HEK293T (cell line): ENCODE measurements around the gene BST2.
A peak's percentile ranks its signal among the peaks of the same experiment; 100 is the strongest.

ENCODE experiments used
- CTCF ChIA-PET: fragments of 350-600 bp; formaldehyde crosslinking; extraction: SDS; loops from one replicate; lab custom pipeline; 2021; ENCODE audit warnings: antibody characterized with exemption, inconsistent platforms; lab: Yijun Ruan, JAX
- POLR2A ChIA-PET: fragments of 350-600 bp; formaldehyde crosslinking; extraction: SDS; loops from one replicate; lab custom pipeline; 2020; ENCODE audit warnings: antibody characterized with exemption, inconsistent platforms; lab: Yijun Ruan, JAX
- DNase-seq: peaks from one replicate; pipeline ENCODE4 v3.0.0; 2012; ENCODE audit warnings: mixed read lengths; ENCODE audit errors: extremely low spot score
- ARNT ChIP-seq: fragments of 450-650 bp; IDR thresholded peaks from 2 replicates; pipeline ENCODE4 v1.6.1; 2017; ENCODE audit warnings: mild to moderate bottlenecking
- BHLHE40 ChIP-seq: fragments of 450-650 bp; IDR thresholded peaks from 2 replicates; pipeline ENCODE4 v1.6.1; 2016; ENCODE audit warnings: mild to moderate bottlenecking, moderate library complexity, borderline replicate concordance
- CTBP1 ChIP-seq: fragments of 450-650 bp; IDR thresholded peaks from 2 replicates; pipeline ENCODE4 v1.6.1; 2016; ENCODE audit warnings: borderline replicate concordance
- ELF4 ChIP-seq: fragments of 450-650 bp; IDR thresholded peaks from 2 replicates; pipeline ENCODE4 v1.6.1; 2017; ENCODE audit warnings: antibody characterized with exemption
- FOXA1 ChIP-seq: fragments of 450-650 bp; IDR thresholded peaks from 2 replicates; pipeline ENCODE4 v1.6.1; 2016; ENCODE audit warnings: mild to moderate bottlenecking
- FOXK2 ChIP-seq: fragments of 450-650 bp; IDR thresholded peaks from 2 replicates; pipeline ENCODE4 v1.6.1; 2016; ENCODE audit warnings: mild to moderate bottlenecking
- FOXM1 ChIP-seq: fragments of 450-650 bp; IDR thresholded peaks from 2 replicates; pipeline ENCODE4 v1.6.1; 2017; ENCODE audit warnings: mild to moderate bottlenecking, borderline replicate concordance
- HDGF ChIP-seq: fragments of 450-650 bp; IDR thresholded peaks from 2 replicates; pipeline ENCODE4 v1.6.1; 2017; ENCODE audit warnings: antibody characterized with exemption, borderline replicate concordance
- L3MBTL2 ChIP-seq: fragments of 450-650 bp; conservative IDR thresholded peaks from 2 replicates; pipeline ENCODE4 v1.6.1; 2016; ENCODE audit warnings: mild to moderate bottlenecking
- LEF1 ChIP-seq: fragments of 450-650 bp; IDR thresholded peaks from 2 replicates; pipeline ENCODE4 v1.6.1; 2017; ENCODE audit warnings: mild to moderate bottlenecking, borderline replicate concordance
- NFRKB ChIP-seq: fragments of 450-650 bp; IDR thresholded peaks from 2 replicates; pipeline ENCODE4 v1.6.1; 2016; ENCODE audit warnings: mild to moderate bottlenecking, moderate library complexity
- PKNOX1 ChIP-seq: fragments of 450-650 bp; IDR thresholded peaks from 2 replicates; pipeline ENCODE4 v1.6.1; 2016
- SP1 ChIP-seq: fragments of 450-650 bp; IDR thresholded peaks from 2 replicates; pipeline ENCODE4 v1.6.1; 2017
- SUZ12 ChIP-seq: fragments of 450-650 bp; IDR thresholded peaks from 2 replicates; pipeline ENCODE4 v1.6.1; 2016; ENCODE audit warnings: mild to moderate bottlenecking
- TARDBP ChIP-seq: fragments of 450-650 bp; IDR thresholded peaks from 2 replicates; pipeline ENCODE4 v1.6.1; 2016
- ZNF384 ChIP-seq: fragments of 450-650 bp; IDR thresholded peaks from 2 replicates; pipeline ENCODE4 v1.6.1; 2016

The BST2 gene

GRCh38 chr19:17389288-17389687 lies 16.1 kb downstream of the BST2 start:
- CTCF ChIA-PET: interaction anchor here (0.6 to 1.3 kb wide), 2 partner anchors 34 to 54 kb away, joined by 3 to 5 read pairs; no protein-coding TSS in a partner anchor
- DNase-seq: no peak
- POLR2A ChIA-PET: interaction anchor here (1.0 to 1.2 kb wide), 2 partner anchors 51 to 80 kb away, joined by 3 to 4 read pairs; partner anchors contain the start of gene DDA1
- TF ChIP-seq SUZ12: no peak
- TF ChIP-seq FOXA1: no peak
- TF ChIP-seq FOXK2: no peak
- no peak for TF ChIP-seq TARDBP
- TF ChIP-seq LEF1: no peak
- no peak for TF ChIP-seq CTBP1
- TF ChIP-seq NFRKB: no peak
- TF ChIP-seq ARNT: no peak
- no peak for TF ChIP-seq FOXM1
- no peak for TF ChIP-seq ZNF384

- ChIA-PET POLR2A (no interaction called here), CTCF (interaction anchor here (0.7 to 1.7 kb wide), 7 partner anchors 10 to 599 kb away, joined by 3 to 9 read pairs (median 5); no protein-coding TSS in a partner anchor)
- TF ChIP-seq CTBP1 (no peak), FOXM1 (no peak), PKNOX1 (no peak), TARDBP (no peak), BHLHE40 (no peak), SUZ12 (no peak), ZNF384 (no peak), ARNT (no peak), ELF4 (no peak), NFRKB (no peak)
- DNase-seq: peak; percentile 77
These were observed 19.4 kb downstream of the BST2 start for GRCh38 chr19:17385878-17386611.

GRCh38 chr19:17380426-17381138 lies 24.8 kb downstream of the BST2 start:
- POLR2A ChIA-PET: no interaction called here
- TF ChIP-seq SP1 (no peak), BHLHE40 (no peak), CTBP1 (no peak), HDGF (no peak), L3MBTL2 (no peak), ZNF384 (no peak), ARNT (no peak), PKNOX1 (no peak), FOXM1 (no peak), ELF4 (no peak), FOXA1 (no peak), FOXK2 (no peak), SUZ12 (no peak), NFRKB (no peak)
- DNase-seq: no peak
- CTCF ChIA-PET: no interaction called here

- no peak for TF ChIP-seq FOXM1
- TF ChIP-seq BHLHE40: no peak
- TF ChIP-seq FOXA1: no peak
- no peak for TF ChIP-seq TARDBP
- TF ChIP-seq HDGF: no peak
- no peak for TF ChIP-seq FOXK2
- TF ChIP-seq L3MBTL2: no peak
- TF ChIP-seq ELF4: no peak
- no peak for TF ChIP-seq SUZ12
- no peak for TF ChIP-seq PKNOX1
- no peak for TF ChIP-seq ZNF384
- TF ChIP-seq ARNT: no peak
- TF ChIP-seq LEF1: no peak
- no peak for TF ChIP-seq CTBP1
- no peak for TF ChIP-seq NFRKB
- ChIA-PET CTCF (no interaction called here), POLR2A (no interaction called here)
- DNase-seq: no peak
These were observed 26.2 kb downstream of the BST2 start for GRCh38 chr19:17379221-17379631.

GRCh38 chr19:17378271-17378670 lies 27.2 kb downstream of the BST2 start:
- no peak for DNase-seq
- TF ChIP-seq L3MBTL2: no peak
- no peak for TF ChIP-seq FOXA1
- TF ChIP-seq HDGF: no peak
- TF ChIP-seq SUZ12: no peak
- no peak for TF ChIP-seq FOXM1
- ChIA-PET POLR2A (no interaction called here), CTCF (interaction anchor here (0.6 kb wide), 1 partner anchor 12 kb away, joined by 3 read pairs; no protein-coding TSS in a partner anchor)
